Small intestine (tissue), 7 donors: ENCODE measurements around the gene CEP85L. TPM values are rescaled to one million over a fixed set of nuclear protein-coding genes. Genes with fewer than 3 reads are reported as not detected.

Source experiments
- DNase-seq, 2 donors: peaks; one replicate each; pipeline versions ENCODE4 v3.0.0 to v3.0.0-alpha.2; 2013
- FAIRE-seq: peaks from 2 replicates; lab custom pipeline; 2012; peaks lifted over from hg19 to GRCh38; lab: Jason Lieb, UNC
- H3K27ac ChIP-seq, 3 donors: one replicate each; pipeline ENCODE4 v1.5.1; 2013; ENCODE audit warnings: low read length in 2 of 3, mild to moderate bottlenecking in 2 of 3, control low read depth in 1 of 3, inconsistent platforms in 1 of 3, low read depth in 1 of 3, moderate library complexity in 1 of 3
- H3K27me3 ChIP-seq, 3 donors: one replicate each; pipeline ENCODE4 v1.6.1; 2013; ENCODE audit warnings: low read length in 3 of 3, inconsistent platforms in 1 of 3; ENCODE audit not compliant: control insufficient read depth in 3 of 3, insufficient read depth in 3 of 3
- H3K36me3 ChIP-seq, 3 donors: one replicate each; pipeline ENCODE4 v1.6.1; 2013; ENCODE audit warnings: low read length in 3 of 3, inconsistent platforms in 1 of 3, low read depth in 1 of 3, mild to moderate bottlenecking in 1 of 3, moderate library complexity in 1 of 3; ENCODE audit not compliant: control insufficient read depth in 3 of 3, insufficient read depth in 2 of 3
- H3K4me1 ChIP-seq, 3 donors: one replicate each; pipeline ENCODE4 v1.6.1; 2013; ENCODE audit warnings: low read length in 2 of 3, inconsistent platforms in 1 of 3, low read depth in 1 of 3, mild to moderate bottlenecking in 1 of 3, moderate library complexity in 1 of 3; ENCODE audit not compliant: control insufficient read depth in 3 of 3, insufficient read depth in 2 of 3
- H3K4me3 ChIP-seq, 3 donors: one replicate each; pipeline ENCODE4 v1.5.1; 2013; ENCODE audit warnings: low read length in 3 of 3, control low read depth in 1 of 3, inconsistent platforms in 1 of 3, low read depth in 1 of 3, mild to moderate bottlenecking in 1 of 3, moderate library complexity in 1 of 3
- H3K9me3 ChIP-seq, 2 donors: one replicate each; pipeline ENCODE4 v1.6.1; 2013; ENCODE audit warnings: low read depth in 1 of 2, low read length in 1 of 2; ENCODE audit not compliant: control insufficient read depth in 2 of 2, insufficient read depth in 1 of 2
- WGBS, 3 donors: extraction: QIAGEN DNeasy Blood & Tissue Kit; methylation state at CpG; one replicate each; pipeline ENCODE4 v1.1.7; 2013; 5-methylcytosine and 5-hydroxymethylcytosine counted together
- polyA plus RNA-seq, 4 donors: library from polyadenylated mRNA; stranded (reverse) in 3 of 4; unstranded in 1 of 4; fragments of 200-250 nt in 3 of 4; fragments of 120-200 nt in 1 of 4; gene quantifications; one replicate each; pipeline versions ENCODE4 v1.2.1 to v1.2.3, GENCODE V29; 2013
- donor health status: healthy with polysubstance abuse.
- donor health status: control.
- donor health status: control.
- donor health status: Bipolar disorder and iron deficiency.
- donor health status: healthy.

The CEP85L gene
- polyA plus RNA-seq, 4 donors: 0.22 to 2.2 (median 0.66) TPM

DNA sequence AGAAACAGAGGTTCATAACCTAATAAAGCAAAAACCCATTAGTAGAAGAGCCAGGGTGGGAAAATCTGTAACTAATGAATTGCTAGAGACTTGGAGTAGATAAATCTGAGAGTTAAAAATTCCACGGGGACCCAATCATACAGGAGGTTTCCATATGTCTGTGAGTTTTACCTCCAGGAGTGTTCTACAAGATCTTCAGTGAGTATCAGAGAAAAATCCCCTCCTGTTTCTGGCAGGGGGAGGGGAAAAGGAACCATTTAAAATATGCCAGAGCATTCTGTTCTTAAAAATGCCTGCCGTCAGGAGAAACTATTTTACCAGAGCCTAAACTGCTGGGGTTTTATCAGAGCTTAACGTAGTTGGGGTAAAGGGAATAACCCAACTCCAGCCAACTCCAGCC lies 157.3 kb downstream of the CEP85L start:
- Histone ChIP-seq H3K4me3 (no peak overlapping the region), H3K4me1 (no peaks in the 10 kb centered on the region), H3K9me3 (no peaks in the 10 kb centered on the region), H3K27ac (no peak overlapping the region), H3K36me3 (no peaks in the 10 kb centered on the region), H3K27me3 (no peaks in the 10 kb centered on the region)
- 84 to 91% (median 87%) methylated on average over 3 of the region's 3 CpGs for WGBS, 3 donors
- FAIRE-seq: no peak
- DNase-seq: no peak

DNA sequence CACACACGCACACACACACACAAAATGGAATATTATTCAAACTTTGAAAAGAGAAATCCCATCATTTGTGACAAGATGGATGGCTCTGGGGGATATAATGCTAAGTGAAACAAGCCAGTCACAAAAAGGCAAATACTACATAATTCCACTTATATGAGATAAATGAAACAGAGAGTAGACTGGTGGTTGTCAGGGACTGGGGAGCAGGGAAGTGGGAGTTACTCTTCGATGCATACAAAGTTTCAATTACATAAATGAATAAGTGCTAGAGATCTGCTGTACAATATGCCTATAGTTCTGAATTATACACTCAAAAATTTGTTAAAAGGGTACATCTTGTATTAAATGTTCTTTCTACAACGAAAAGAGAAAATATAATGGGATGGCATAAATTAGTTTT lies 161.4 kb downstream of the CEP85L start:
- no peak for DNase-seq
- Histone ChIP-seq H3K9me3 (peaks cover 0 to 11% of the 10 kb centered on the region in 2 donors), H3K27me3 (no peaks in the 10 kb centered on the region), H3K27ac (no peak overlapping the region), H3K4me1 (no peaks in the 10 kb centered on the region), H3K36me3 (peaks cover 0 to 2% (median 0%) of the 10 kb centered on the region in 3 donors), H3K4me3 (no peak overlapping the region)
- no peak for FAIRE-seq
- WGBS, 3 donors: 81 to 88% (median 83%) methylated on average over 3 of the region's 3 CpGs

DNA sequence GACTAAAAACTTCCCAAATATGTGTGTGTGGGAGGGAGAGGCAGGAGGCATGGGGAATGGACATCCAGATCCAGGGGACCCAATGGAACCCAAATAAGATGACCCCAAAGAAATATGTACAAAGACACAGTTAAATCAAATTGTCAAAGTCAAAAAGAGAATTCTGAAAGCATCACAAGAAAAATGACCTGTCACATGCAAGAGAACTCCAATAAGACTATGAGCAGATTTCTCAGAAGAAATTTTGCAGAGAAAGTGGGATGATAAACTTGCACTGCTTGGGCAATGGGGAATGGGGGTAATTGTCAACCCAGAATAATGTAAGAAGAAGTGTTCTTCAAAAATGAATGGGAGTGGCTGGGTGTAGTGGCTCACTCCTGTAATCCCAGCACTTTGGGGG lies 162.8 kb downstream of the CEP85L start:
- DNase-seq: no peak

DNA sequence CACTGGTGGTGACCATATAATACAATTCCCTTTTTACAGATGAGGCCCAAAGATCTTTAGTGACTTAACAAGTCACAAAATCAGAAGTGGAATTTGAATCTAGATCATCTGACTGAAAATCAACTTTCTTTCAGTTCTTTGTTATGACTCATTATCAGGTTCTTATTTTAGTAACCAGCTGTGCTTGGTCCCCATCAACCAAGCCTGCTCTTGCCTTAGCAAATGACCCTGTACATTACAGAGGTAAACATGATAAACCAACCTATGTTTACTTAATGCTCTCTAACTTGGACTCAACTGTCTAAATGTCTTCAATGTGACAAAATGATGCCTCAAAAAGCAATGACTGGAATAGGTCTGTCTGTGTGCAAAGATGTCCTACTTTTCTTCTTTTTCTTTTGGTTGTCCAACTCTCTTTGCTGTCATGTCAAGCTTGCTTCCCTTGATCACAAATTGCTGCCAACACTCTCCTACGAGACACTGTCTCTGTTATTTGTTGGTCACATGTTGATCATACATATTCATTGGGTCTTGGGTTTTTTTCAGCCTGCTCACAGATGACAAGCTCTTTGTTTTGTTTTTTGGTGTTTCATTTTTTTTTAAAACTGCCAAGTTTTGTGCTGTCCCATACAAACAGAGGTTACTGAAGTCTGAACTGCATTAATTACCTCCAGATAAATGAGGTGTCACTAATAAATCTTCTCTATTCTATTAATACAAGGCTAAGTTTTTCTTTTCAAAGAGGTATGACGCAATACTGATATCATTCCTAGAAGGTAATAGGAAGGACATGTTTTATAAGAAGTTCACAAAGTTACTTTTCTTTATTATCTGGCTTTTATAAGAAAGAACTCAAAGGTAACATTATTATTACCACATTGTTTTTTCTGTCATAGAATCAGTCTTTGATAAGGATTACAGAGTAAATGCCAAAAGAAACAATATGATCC lies 165.5 kb downstream of the CEP85L start:
- H3K27me3 ChIP-seq: no peaks in the 10 kb centered on the region
- no peak overlapping the region for H3K4me3 ChIP-seq
- 66 to 83% (median 70%) methylated on average over 2 of the region's 2 CpGs for WGBS, 3 donors
- no peaks in the 10 kb centered on the region for H3K4me1 ChIP-seq
- DNase-seq: no peak
- no peak for FAIRE-seq
- H3K9me3 ChIP-seq: peaks cover 0 to 11% of the 10 kb centered on the region in 2 donors
- peaks cover 0 to 2% (median 0%) of the 10 kb centered on the region in 3 donors for H3K36me3 ChIP-seq
- no peak overlapping the region for H3K27ac ChIP-seq

More for the DNA sequence above, 162.8 kb downstream of the CEP85L start:
- no peak overlapping the region for H3K27ac ChIP-seq
- no peaks in the 10 kb centered on the region for H3K27me3 ChIP-seq
- no peaks in the 10 kb centered on the region for H3K4me1 ChIP-seq
- no peak for FAIRE-seq
- H3K36me3 ChIP-seq: peaks cover 0 to 2% (median 0%) of the 10 kb centered on the region in 3 donors
- no peak overlapping the region for H3K4me3 ChIP-seq
- H3K9me3 ChIP-seq: peaks cover 0 to 11% of the 10 kb centered on the region in 2 donors

DNA sequence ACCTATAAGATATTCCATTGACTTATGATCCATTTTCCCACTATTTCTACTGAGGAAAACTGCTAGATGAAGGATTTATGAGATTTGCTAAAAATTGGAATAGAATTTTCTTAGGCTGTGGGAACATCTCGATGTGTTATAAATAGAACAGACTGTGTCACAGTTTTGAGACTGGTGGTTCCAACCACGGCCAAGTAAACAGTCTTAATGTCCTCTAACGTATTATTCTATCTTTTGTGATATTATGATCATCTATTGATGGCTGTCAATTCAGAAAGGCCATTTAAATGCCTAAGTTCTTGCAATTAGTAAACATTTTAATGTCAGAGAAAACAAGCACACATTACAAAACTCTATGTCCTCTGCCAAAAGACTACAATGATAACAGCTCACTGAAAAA lies 174.8 kb downstream of the CEP85L start:
- Histone ChIP-seq H3K27ac (no peak overlapping the region), H3K27me3 (no peaks in the 10 kb centered on the region), H3K4me3 (no peak overlapping the region), H3K4me1 (no peaks in the 10 kb centered on the region), H3K36me3 (no peaks in the 10 kb centered on the region), H3K9me3 (no peaks in the 10 kb centered on the region)
- DNase-seq (no peak), FAIRE-seq (no peak)
- 77 to 89% (median 81%) methylated on average over 3 of the region's 3 CpGs for whole genome bisulfite sequencing, 3 donors

DNA sequence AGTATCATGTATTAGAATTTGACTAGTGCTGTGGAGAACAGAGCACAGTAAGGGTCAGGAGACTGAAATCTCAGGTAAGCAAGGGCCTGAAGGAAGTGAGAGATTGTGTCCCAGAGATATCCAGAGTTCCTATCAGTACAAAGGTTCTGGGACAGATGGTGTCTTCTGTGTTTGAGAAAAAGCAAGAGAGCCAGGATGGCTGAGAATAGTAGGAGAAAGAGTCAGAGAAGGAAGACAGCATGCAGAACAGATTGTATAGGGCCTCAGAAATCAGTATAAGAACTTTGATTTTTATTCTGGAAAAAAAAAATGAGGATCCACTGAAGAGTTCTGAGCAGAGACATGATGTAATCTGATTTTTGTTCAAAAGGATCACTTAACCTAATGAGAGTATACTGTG lies 178.1 kb downstream of the CEP85L start:
- FAIRE-seq: no peak
- H3K4me3 ChIP-seq: no peak overlapping the region

DNA sequence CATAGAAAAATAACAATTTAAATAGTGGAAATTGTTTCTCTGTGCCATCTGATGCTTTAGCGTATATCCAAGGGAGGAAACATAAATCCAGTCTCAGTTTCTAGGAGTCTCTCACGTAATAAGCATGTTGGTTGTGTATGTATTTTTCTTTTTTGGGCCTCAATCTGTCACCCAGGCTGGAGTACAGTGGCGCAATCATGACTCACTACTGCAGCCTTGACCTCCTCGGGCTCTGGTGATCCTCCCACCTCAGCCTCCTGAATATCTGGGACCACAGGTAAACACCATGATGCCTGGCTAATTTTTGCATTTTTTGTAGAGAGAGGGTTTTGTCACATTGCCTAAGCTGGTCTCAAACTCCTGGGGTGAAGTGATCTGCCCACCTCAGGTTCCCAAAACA lies 181.9 kb downstream of the CEP85L start:
- Histone ChIP-seq H3K9me3 (no peaks in the 10 kb centered on the region), H3K4me1 (no peaks in the 10 kb centered on the region), H3K27me3 (no peaks in the 10 kb centered on the region), H3K4me3 (no peak overlapping the region), H3K27ac (no peak overlapping the region), H3K36me3 (peaks cover 0 to 2% (median 0%) of the 10 kb centered on the region in 3 donors)
- DNase-seq (no peak), FAIRE-seq (no peak)
- 83 to 89% (median 85%) methylated on average over 4 of the region's 4 CpGs for WGBS, 3 donors

More for the DNA sequence above, 178.1 kb downstream of the CEP85L start:
- DNase-seq: no peak
- Histone ChIP-seq H3K27ac (no peak overlapping the region), H3K36me3 (peaks cover 0 to 1% (median 0%) of the 10 kb centered on the region in 3 donors), H3K9me3 (no peaks in the 10 kb centered on the region), H3K4me1 (no peaks in the 10 kb centered on the region), H3K27me3 (no peaks in the 10 kb centered on the region)

DNA sequence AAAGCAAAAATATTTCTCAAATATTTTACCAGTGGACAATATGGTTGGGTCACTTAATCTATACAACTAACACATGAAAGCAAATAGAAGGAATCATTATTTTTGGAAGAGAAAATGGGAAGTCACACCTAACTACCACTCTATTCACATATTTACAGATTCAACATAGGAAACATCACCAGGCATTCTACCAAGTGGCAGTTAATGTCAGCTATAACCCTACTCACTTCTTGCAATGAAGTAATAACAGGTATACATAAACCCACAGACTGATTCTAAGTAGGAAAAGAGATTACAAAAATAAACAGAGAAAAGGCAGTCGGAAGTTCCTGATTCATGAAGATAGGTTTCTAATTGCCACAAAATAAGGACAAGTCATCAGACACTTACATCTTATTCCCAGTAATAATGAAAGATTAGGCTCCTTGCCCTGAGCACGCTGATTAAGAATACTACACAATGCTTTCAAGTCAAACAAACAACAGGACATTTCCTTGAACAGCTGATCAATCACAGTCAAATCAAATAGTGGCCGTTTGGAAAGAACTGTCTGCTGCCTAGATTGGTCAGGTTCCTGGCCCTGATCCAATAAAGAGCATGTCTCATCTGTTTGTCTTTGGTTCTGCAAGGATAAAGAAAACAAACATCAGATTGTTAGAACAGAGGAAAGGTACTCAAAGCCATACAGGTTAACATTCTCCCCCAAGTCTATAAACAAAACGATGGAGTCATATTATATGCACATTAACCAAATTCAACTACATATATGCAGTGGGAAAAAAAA lies 182.5 kb downstream of the CEP85L start:
- WGBS, 3 donors: 24 to 47% (median 30%) methylated on average over 4 of the region's 4 CpGs
- no peak for FAIRE-seq

More for the DNA sequence above, 182.5 kb downstream of the CEP85L start:
- DNase-seq: peak in 1 of 2 donors; percentile 14
- H3K27ac ChIP-seq: no peak overlapping the region
- no peaks in the 10 kb centered on the region for H3K9me3 ChIP-seq
- H3K4me3 ChIP-seq: no peak overlapping the region
- no peaks in the 10 kb centered on the region for H3K4me1 ChIP-seq
- H3K27me3 ChIP-seq: no peaks in the 10 kb centered on the region
- peaks cover 0 to 2% (median 0%) of the 10 kb centered on the region in 3 donors for H3K36me3 ChIP-seq
